ENCODE measurements around the gene MUC4. TPM values are rescaled to one million over a fixed set of nuclear protein-coding genes. Genes with fewer than 3 reads are reported as not detected.
"Not testable (repeated sequence)": the region's sequence is repeated elsewhere in the genome, so short reads cannot be mapped to it uniquely, and the experiment has no call there.

The MUC4 gene
- total RNA-seq, 1 experiment from 2014 or later = 0.36 TPM

- Mint-ChIP-seq H3K4me1 (ENCODE audit: low read depth, unreplicated experiment) (no peaks in the 10 kb centered on the region), H3K4me3 (ENCODE audit: unreplicated experiment) (no peak overlapping the region), H3K27me3 (ENCODE audit: insufficient read depth, unreplicated experiment) (peaks cover 3% of the 10 kb centered on the region), H3K36me3 (ENCODE audit: insufficient read depth, unreplicated experiment) (no peaks in the 10 kb centered on the region), H3K27ac (ENCODE audit: unreplicated experiment) (no peak overlapping the region), H3K9me3 (ENCODE audit: unreplicated experiment) (no peaks in the 10 kb centered on the region)
- Histone ChIP-seq H3K4me1 (0 out of 2 replicates have a peak, but pooled peaks cover 4% of the 10 kb centered on the region), H3K9me3 (no peaks in the 10 kb centered on the region), H3K36me3 (ENCODE audit: control insufficient read depth, insufficient read depth, low read length) (no peaks in the 10 kb centered on the region; the same call in none of the 2 replicates), H3K27me3 (replicated peaks; ENCODE audit: control insufficient read depth, insufficient read depth, low read length) (no peaks in the 10 kb centered on the region), H3K4me3 (ENCODE audit: low read depth, low read length) (no peak overlapping the region)
- POLR2A ChIA-PET = no interaction called here
- CTCF ChIA-PET = no interaction called here
- DNase-seq = no peak
- no peak for TF ChIP-seq CTCF (IDR thresholded peaks at IDR 0.05; ENCODE audit: insufficient read depth in 1 of 2, low read depth in 1 of 2, low read length in 1 of 2, severe bottlenecking in 1 of 2, unreplicated experiment in 1 of 2)
- no TSS peak for BruUV-seq (replicated peaks)
- intact Hi-C loops (cut with micrococcal nuclease; ENCODE audit: unreplicated experiment) = no loop called here
Measured at GRCh38 chr3:195731356-195731905, 80.3 kb downstream of the MUC4 start.

DNA sequence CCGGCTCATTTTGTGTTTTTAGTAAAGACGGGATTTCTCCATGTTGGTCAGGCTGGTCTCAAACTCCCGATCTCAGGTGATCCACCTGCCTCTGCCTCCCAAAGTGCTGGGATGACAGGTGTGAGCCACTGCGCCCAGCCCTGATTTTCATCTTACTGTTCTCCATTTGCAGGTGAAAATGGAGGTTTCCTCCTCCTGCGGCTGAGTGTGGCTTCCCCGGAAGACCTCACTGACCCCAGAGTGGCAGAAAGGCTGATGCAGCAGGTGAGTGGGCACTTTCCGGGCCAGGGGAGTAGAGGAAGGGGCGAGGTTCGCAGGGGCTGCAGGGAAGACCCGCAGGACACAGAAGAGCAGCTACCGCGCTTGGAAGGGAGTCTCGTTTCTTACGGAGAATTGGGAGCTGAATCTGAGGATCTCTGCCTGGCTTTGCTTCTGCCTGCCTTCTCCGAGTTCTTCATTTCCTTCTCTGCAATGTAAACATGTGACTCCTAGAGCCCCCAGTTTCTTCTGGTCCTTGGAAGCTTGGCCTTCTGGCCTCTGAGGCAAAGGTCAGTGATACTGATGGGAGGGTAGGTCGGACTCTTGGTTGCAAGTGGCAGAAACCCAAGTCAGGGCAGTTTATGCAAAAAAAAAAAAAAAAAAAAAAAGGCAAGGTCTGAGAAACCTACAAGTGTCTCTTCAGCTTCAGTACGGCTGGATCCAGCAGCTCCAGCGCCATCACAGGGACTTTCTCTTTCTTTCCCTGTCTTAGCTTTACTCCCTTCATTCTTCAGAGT is 82.1 kb downstream of the MUC4 start:
- Histone ChIP-seq H3K9me3 (no peaks in the 10 kb centered on the region), H3K4me3 (ENCODE audit: low read depth, low read length) (no peak overlapping the region), H3K4me1 (0 out of 2 replicates have a peak, but pooled peaks cover 4% of the 10 kb centered on the region), H3K36me3 (ENCODE audit: control insufficient read depth, insufficient read depth, low read length) (no peaks in the 10 kb centered on the region; the same call in none of the 2 replicates), H3K27me3 (replicated peaks; ENCODE audit: control insufficient read depth, insufficient read depth, low read length) (no peaks in the 10 kb centered on the region)
- Mint-ChIP-seq H3K27me3 (ENCODE audit: insufficient read depth, unreplicated experiment) (no peaks in the 10 kb centered on the region), H3K27ac (ENCODE audit: unreplicated experiment) (no peak overlapping the region), H3K9me3 (ENCODE audit: unreplicated experiment) (no peaks in the 10 kb centered on the region), H3K36me3 (ENCODE audit: insufficient read depth, unreplicated experiment) (no peaks in the 10 kb centered on the region), H3K4me1 (ENCODE audit: low read depth, unreplicated experiment) (no peaks in the 10 kb centered on the region), H3K4me3 (ENCODE audit: unreplicated experiment) (no peak overlapping the region)
- intact Hi-C loops (cut with micrococcal nuclease; ENCODE audit: unreplicated experiment) = loop anchor here (1.0 kb wide), 1 partner anchor 15 kb away; no protein-coding TSS in a partner anchor
- POLR2A ChIA-PET = interaction anchor here (0.7 kb wide), 1 partner anchor 146 kb away, joined by 7 read pairs; the partner anchor contains the start of gene APOD
- no TSS peak for BruUV-seq (replicated peaks)
- CTCF ChIA-PET = interaction anchor here (0.6 kb wide), 2 partner anchors 174 to 203 kb away, joined by 4 to 5 read pairs; no protein-coding TSS in a partner anchor
- no peak for DNase-seq
- TF ChIP-seq CTCF (IDR thresholded peaks at IDR 0.05; ENCODE audit: insufficient read depth in 1 of 2, low read depth in 1 of 2, low read length in 1 of 2, severe bottlenecking in 1 of 2, unreplicated experiment in 1 of 2) = no peak

DNA sequence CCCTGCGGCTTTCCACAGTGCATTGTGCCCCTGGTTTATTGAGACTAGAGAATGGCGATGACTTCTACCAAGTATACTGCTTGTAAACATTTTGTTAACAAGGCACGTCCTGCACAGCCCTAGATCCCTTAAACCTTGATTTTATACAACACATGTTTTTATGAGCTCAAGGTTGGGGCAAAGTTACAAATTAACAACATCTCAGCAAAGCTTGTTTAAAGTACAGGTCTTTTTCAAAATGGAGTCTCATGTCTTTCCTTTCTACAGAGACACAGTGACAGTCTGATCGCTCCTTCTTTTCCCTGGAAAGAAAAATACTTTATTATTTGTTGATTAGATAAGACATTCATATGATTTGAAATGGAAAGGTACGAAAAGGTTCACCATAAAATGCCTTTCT is 82.9 kb downstream of the MUC4 start:
- H3K36me3 Mint-ChIP-seq (ENCODE audit: insufficient read depth, unreplicated experiment); DNase-seq; H3K9me3 ChIP-seq; H3K4me3 ChIP-seq (ENCODE audit: low read depth, low read length); H3K4me1 ChIP-seq; POLR2A ChIA-PET; BruUV-seq (replicated peaks); intact Hi-C loops (cut with micrococcal nuclease; ENCODE audit: unreplicated experiment); H3K27me3 ChIP-seq (replicated peaks; ENCODE audit: control insufficient read depth, insufficient read depth, low read length); H3K4me1 Mint-ChIP-seq (ENCODE audit: low read depth, unreplicated experiment); H3K4me3 Mint-ChIP-seq (ENCODE audit: unreplicated experiment); CTCF ChIA-PET; H3K36me3 ChIP-seq (ENCODE audit: control insufficient read depth, insufficient read depth, low read length); H3K27ac Mint-ChIP-seq (ENCODE audit: unreplicated experiment); H3K9me3 Mint-ChIP-seq (ENCODE audit: unreplicated experiment); H3K27me3 Mint-ChIP-seq (ENCODE audit: insufficient read depth, unreplicated experiment): not testable (repeated sequence)

All from Caco-2 (cell line).